Esophagus squamous epithelium (tissue), 4 donors: ENCODE measurements around the gene OXTR.

Experiments
- POLR2A ChIP-seq, 4 donors: fragments of 450-650 bp; IDR thresholded peaks; one replicate each; pipeline ENCODE4 v1.6.1; 2017; ENCODE audit warnings: antibody characterized with exemption in 4 of 4, mild to moderate bottlenecking in 4 of 4, moderate library complexity in 3 of 4
- TF ChIP-seq, protein P1 (sequence below), 6 experiments: fragments of 450-650 bp in 4 of 6; fragments of 200-600 bp in 2 of 6; sonication (generic) in 2 of 6; IDR thresholded peaks; one replicate each; pipeline ENCODE4 v1.5.1; 2016 to 2019; ENCODE audit warnings: antibody characterized with exemption in 6 of 6, mild to moderate bottlenecking in 4 of 6, moderate library complexity in 4 of 6

DNA sequence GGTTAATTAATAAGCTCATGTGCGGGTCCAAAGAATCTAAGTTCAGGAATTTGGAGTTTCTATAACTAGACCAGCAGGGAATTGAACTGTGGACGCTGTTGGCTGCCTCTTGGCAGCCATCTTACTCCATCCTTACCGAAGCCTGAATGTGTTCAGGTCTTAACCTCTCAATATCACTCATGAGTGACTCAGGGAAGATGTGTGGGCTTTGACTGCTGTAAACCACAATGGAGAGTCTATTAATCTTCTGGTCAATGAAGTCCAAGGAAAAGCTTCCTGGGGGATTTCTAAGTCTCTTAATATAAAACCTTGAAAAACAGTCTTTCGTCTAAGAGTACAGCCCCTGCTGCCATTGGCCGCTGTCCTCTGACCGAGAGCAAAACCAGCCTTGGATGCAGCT is 46.7 kb upstream of the OXTR start:
- TF ChIP-seq, protein P1, sequence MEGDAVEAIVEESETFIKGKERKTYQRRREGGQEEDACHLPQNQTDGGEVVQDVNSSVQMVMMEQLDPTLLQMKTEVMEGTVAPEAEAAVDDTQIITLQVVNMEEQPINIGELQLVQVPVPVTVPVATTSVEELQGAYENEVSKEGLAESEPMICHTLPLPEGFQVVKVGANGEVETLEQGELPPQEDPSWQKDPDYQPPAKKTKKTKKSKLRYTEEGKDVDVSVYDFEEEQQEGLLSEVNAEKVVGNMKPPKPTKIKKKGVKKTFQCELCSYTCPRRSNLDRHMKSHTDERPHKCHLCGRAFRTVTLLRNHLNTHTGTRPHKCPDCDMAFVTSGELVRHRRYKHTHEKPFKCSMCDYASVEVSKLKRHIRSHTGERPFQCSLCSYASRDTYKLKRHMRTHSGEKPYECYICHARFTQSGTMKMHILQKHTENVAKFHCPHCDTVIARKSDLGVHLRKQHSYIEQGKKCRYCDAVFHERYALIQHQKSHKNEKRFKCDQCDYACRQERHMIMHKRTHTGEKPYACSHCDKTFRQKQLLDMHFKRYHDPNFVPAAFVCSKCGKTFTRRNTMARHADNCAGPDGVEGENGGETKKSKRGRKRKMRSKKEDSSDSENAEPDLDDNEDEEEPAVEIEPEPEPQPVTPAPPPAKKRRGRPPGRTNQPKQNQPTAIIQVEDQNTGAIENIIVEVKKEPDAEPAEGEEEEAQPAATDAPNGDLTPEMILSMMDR (IDR thresholded peaks at IDR 0.05): no peak
- TF ChIP-seq POLR2A (IDR thresholded peaks at IDR 0.05): no peak
